Activated CD4-positive, alpha-beta T cell treated with anti-CD3 and anti-CD28 coated beads for 36 hours (primary cell): ENCODE data around the gene NCKAP5. TPM values are rescaled to one million over a fixed set of nuclear protein-coding genes. Genes with fewer than 3 reads are reported as not detected.

ENCODE experiments used
- ATAC-seq: fragments of 200-7000 bp; cut with Tn5 transposase; one replicate; pipeline ENCODE4 v1.10.0; 2021; ENCODE audit warnings: mild to moderate bottlenecking, moderate library complexity
- CTCF ChIA-PET: fragments of 350-600 bp; sonication (Branson Sonifier 250); formaldehyde crosslinking; loops from one replicate; lab custom pipeline; 2021; ENCODE audit warnings: antibody characterized with exemption; lab: Charles Lee
- POLR2A ChIA-PET: fragments of 350-600 bp; sonication (Branson Sonifier 250); formaldehyde crosslinking; loops from one replicate; lab custom pipeline; 2021; ENCODE audit warnings: antibody characterized with exemption, inconsistent platforms; lab: Charles Lee
- DNase-seq: peaks from one replicate; pipeline ENCODE4 v3.0.0-alpha.2; 2020
- H3K27ac Mint-ChIP-seq: one replicate; pipeline ENCODE4 v1.8.0; 2021; ENCODE audit warnings: mixed read lengths
- H3K27me3 Mint-ChIP-seq: one replicate; pipeline ENCODE4 v1.8.0; 2021; ENCODE audit warnings: mixed read lengths
- H3K36me3 Mint-ChIP-seq: one replicate; pipeline ENCODE4 v1.8.0; 2021; ENCODE audit warnings: low read depth, mixed read lengths
- H3K4me1 Mint-ChIP-seq: one replicate; pipeline ENCODE4 v1.8.0; 2021; ENCODE audit warnings: mixed read lengths
- H3K4me3 Mint-ChIP-seq: one replicate; pipeline ENCODE4 v1.8.0; 2021; ENCODE audit warnings: mild to moderate bottlenecking, moderate library complexity, mixed read lengths
- H3K9me3 Mint-ChIP-seq: one replicate; pipeline ENCODE4 v1.8.0; 2021; ENCODE audit warnings: low read depth, mixed read lengths
- intact Hi-C, 2 experiments: fragments of 100-400 bp; cut with DNase I in 1 of 2; cut with micrococcal nuclease in 1 of 2; formaldehyde crosslinking; loops; one replicate each; pipeline versions ENCODE4 v1.14.2 to v1.15.1; 2022 to 2024; cut with DNase I, micrococcal nuclease
- total RNA-seq, 2 experiments: library from RNA; stranded (reverse); gene quantifications; one replicate each; pipeline ENCODE4 v1.2.3, GENCODE V29; 2021

Gene NCKAP5
- total RNA-seq, 2 experiments from 2014 or later, result not detected

GRCh38 chr2:133085646-133086045, 482.6 kb downstream of the NCKAP5 start:
- ATAC-seq (no peak), DNase-seq (no peak)
- ChIA-PET POLR2A (no interaction called here), CTCF (no interaction called here)
- no peaks in the 10 kb centered on the region for H3K4me1 Mint-ChIP-seq
- no peak overlapping the region for H3K4me3 Mint-ChIP-seq
- H3K27ac Mint-ChIP-seq, result no peak overlapping the region
- intact Hi-C loops, result no loop called here
- no peaks in the 10 kb centered on the region for H3K36me3 Mint-ChIP-seq
- no peaks in the 10 kb centered on the region for H3K9me3 Mint-ChIP-seq
- H3K27me3 Mint-ChIP-seq, result peaks cover 2% of the 10 kb centered on the region

- POLR2A ChIA-PET, result no interaction called here
- ATAC-seq, result no peak
- Mint-ChIP-seq H3K27me3 (peaks cover 3% of the 10 kb centered on the region), H3K4me1 (no peaks in the 10 kb centered on the region), H3K4me3 (no peak overlapping the region), H3K9me3 (no peaks in the 10 kb centered on the region), H3K36me3 (no peaks in the 10 kb centered on the region), H3K27ac (no peak overlapping the region)
- no peak for DNase-seq
- CTCF ChIA-PET, result no interaction called here
- intact Hi-C loops, result no loop called here
Observed at GRCh38 chr2:133082034-133082433, 486.2 kb downstream of the NCKAP5 start.

- POLR2A ChIA-PET, result no interaction called here
- no peaks in the 10 kb centered on the region for H3K36me3 Mint-ChIP-seq
- CTCF ChIA-PET, result no interaction called here
- no peak for ATAC-seq
- peaks cover 3% of the 10 kb centered on the region for H3K27me3 Mint-ChIP-seq
- no peaks in the 10 kb centered on the region for H3K4me1 Mint-ChIP-seq
- H3K4me3 Mint-ChIP-seq, result no peak overlapping the region
- intact Hi-C loops, result no loop called here
- H3K9me3 Mint-ChIP-seq, result no peaks in the 10 kb centered on the region
- DNase-seq, result no peak
- no peak overlapping the region for H3K27ac Mint-ChIP-seq
Observed at GRCh38 chr2:133080822-133081221, 487.4 kb downstream of the NCKAP5 start.

- Mint-ChIP-seq H3K4me3 (no peak overlapping the region), H3K27ac (no peak overlapping the region), H3K27me3 (peaks cover 2% of the 10 kb centered on the region), H3K9me3 (no peaks in the 10 kb centered on the region), H3K4me1 (no peaks in the 10 kb centered on the region), H3K36me3 (no peaks in the 10 kb centered on the region)
- ATAC-seq (no peak), DNase-seq (no peak)
- ChIA-PET CTCF (no interaction called here), POLR2A (no interaction called here)
- intact Hi-C loops, result no loop called here
Observed at GRCh38 chr2:133078667-133079411, 489.4 kb downstream of the NCKAP5 start.

GRCh38 chr2:133077269-133077822, 490.9 kb downstream of the NCKAP5 start:
- ChIA-PET CTCF (no interaction called here), POLR2A (no interaction called here)
- Mint-ChIP-seq H3K27ac (no peak overlapping the region), H3K4me3 (no peak overlapping the region), H3K4me1 (no peaks in the 10 kb centered on the region), H3K36me3 (no peaks in the 10 kb centered on the region), H3K27me3 (peaks cover 1% of the 10 kb centered on the region), H3K9me3 (no peaks in the 10 kb centered on the region)
- intact Hi-C loops, result no loop called here
- DNase-seq (no peak), ATAC-seq (no peak)

GRCh38 chr2:133072837-133073694, 495.2 kb downstream of the NCKAP5 start:
- ChIA-PET POLR2A (no interaction called here), CTCF (no interaction called here)
- H3K27me3 Mint-ChIP-seq, result peaks cover 2% of the 10 kb centered on the region
- H3K27ac Mint-ChIP-seq, result no peak overlapping the region
- no peak for DNase-seq
- no peaks in the 10 kb centered on the region for H3K9me3 Mint-ChIP-seq
- H3K4me1 Mint-ChIP-seq, result no peaks in the 10 kb centered on the region
- ATAC-seq, result no peak
- H3K36me3 Mint-ChIP-seq, result no peaks in the 10 kb centered on the region
- intact Hi-C loops, result no loop called here
- H3K4me3 Mint-ChIP-seq, result no peak overlapping the region

- Mint-ChIP-seq H3K4me3 (no peak overlapping the region), H3K36me3 (no peaks in the 10 kb centered on the region), H3K27me3 (no peaks in the 10 kb centered on the region), H3K9me3 (peaks cover 2% of the 10 kb centered on the region), H3K27ac (no peak overlapping the region), H3K4me1 (no peaks in the 10 kb centered on the region)
- ChIA-PET POLR2A (no interaction called here), CTCF (interaction anchor here (0.7 to 1.0 kb wide), 2 partner anchors 11 to 658 kb away, joined by 3 to 4 read pairs; no protein-coding TSS in a partner anchor)
- intact Hi-C loops, result no loop called here
- ATAC-seq (no peak), DNase-seq (peak; percentile 7)
Observed at GRCh38 chr2:133063775-133064174, 504.5 kb downstream of the NCKAP5 start.

GRCh38 chr2:133062931-133063665, 505.2 kb downstream of the NCKAP5 start:
- ChIA-PET CTCF (interaction anchor here (0.7 kb wide), 1 partner anchor 657 kb away, joined by 3 read pairs; no protein-coding TSS in a partner anchor), POLR2A (no interaction called here)
- no peaks in the 10 kb centered on the region for H3K27me3 Mint-ChIP-seq
- H3K36me3 Mint-ChIP-seq, result no peaks in the 10 kb centered on the region
- no peaks in the 10 kb centered on the region for H3K4me1 Mint-ChIP-seq
- H3K9me3 Mint-ChIP-seq, result peaks cover 2% of the 10 kb centered on the region
- ATAC-seq (no peak), DNase-seq (no peak)
- H3K27ac Mint-ChIP-seq, result no peak overlapping the region
- no peak overlapping the region for H3K4me3 Mint-ChIP-seq
- intact Hi-C loops, result no loop called here

- no peak overlapping the region for H3K4me3 Mint-ChIP-seq
- DNase-seq (no peak), ATAC-seq (no peak)
- peaks cover 2% of the 10 kb centered on the region for H3K9me3 Mint-ChIP-seq
- no peaks in the 10 kb centered on the region for H3K27me3 Mint-ChIP-seq
- H3K27ac Mint-ChIP-seq, result no peak overlapping the region
- ChIA-PET CTCF (no interaction called here), POLR2A (no interaction called here)
- no peaks in the 10 kb centered on the region for H3K4me1 Mint-ChIP-seq
- no peaks in the 10 kb centered on the region for H3K36me3 Mint-ChIP-seq
- intact Hi-C loops, result no loop called here
Observed at GRCh38 chr2:133061874-133062593, 506.2 kb downstream of the NCKAP5 start.

- Mint-ChIP-seq H3K9me3 (peaks cover 2% of the 10 kb centered on the region), H3K27me3 (no peaks in the 10 kb centered on the region), H3K4me1 (no peaks in the 10 kb centered on the region), H3K4me3 (no peak overlapping the region), H3K36me3 (no peaks in the 10 kb centered on the region), H3K27ac (no peak overlapping the region)
- ChIA-PET CTCF (no interaction called here), POLR2A (no interaction called here)
- ATAC-seq (no peak), DNase-seq (no peak)
- intact Hi-C loops, result no loop called here
Observed at GRCh38 chr2:133054297-133054696, 514.0 kb downstream of the NCKAP5 start.

- ChIA-PET POLR2A (no interaction called here), CTCF (no interaction called here)
- DNase-seq (no peak), ATAC-seq (no peak)
- H3K9me3 Mint-ChIP-seq, result peaks cover 2% of the 10 kb centered on the region
- H3K4me3 Mint-ChIP-seq, result no peak overlapping the region
- H3K27me3 Mint-ChIP-seq, result no peaks in the 10 kb centered on the region
- intact Hi-C loops, result no loop called here
- no peaks in the 10 kb centered on the region for H3K4me1 Mint-ChIP-seq
- H3K36me3 Mint-ChIP-seq, result no peaks in the 10 kb centered on the region
- no peak overlapping the region for H3K27ac Mint-ChIP-seq
Observed at GRCh38 chr2:133053541-133053940, 514.7 kb downstream of the NCKAP5 start.
